ENCODE measurements around the gene GPC6.

The GPC6 gene

GRCh38 chr13:94246495-94246894, 1019.9 kb downstream of the GPC6 start:
- H3K9me3 Mint-ChIP-seq = no peaks in the 10 kb centered on the region
- no peaks in the 10 kb centered on the region for H3K27me3 Mint-ChIP-seq
- peaks cover 17% of the 10 kb centered on the region for H3K4me1 Mint-ChIP-seq
- H3K4me3 Mint-ChIP-seq = no peak overlapping the region
- ATAC-seq (no peak), DNase-seq (no peak)
- no peak overlapping the region for H3K27ac Mint-ChIP-seq

DNA sequence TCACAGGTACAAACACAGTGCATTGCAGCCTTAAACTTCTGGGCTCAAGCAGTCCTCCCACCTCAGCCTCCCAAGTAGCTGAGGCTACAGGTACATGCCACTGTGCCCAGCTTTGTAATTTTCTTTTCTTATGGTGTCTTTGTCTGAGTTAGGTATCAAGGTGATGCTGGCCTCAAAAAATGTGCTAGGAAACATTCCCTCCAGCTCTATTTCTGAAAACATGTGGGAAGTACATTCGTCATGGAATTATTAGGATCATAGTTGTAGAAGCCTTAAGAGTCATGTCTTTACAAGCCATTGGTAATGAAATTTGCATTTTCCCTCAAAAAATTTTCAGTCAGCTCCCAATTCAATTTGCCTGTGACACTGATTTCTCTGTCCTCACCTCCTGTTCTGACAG, 1021.3 kb downstream of the GPC6 start:
- Mint-ChIP-seq H3K27ac (no peak overlapping the region), H3K9me3 (no peaks in the 10 kb centered on the region), H3K27me3 (no peaks in the 10 kb centered on the region), H3K4me1 (peaks cover 17% of the 10 kb centered on the region), H3K4me3 (no peak overlapping the region)
- ATAC-seq (no peak), DNase-seq (no peak)

DNA sequence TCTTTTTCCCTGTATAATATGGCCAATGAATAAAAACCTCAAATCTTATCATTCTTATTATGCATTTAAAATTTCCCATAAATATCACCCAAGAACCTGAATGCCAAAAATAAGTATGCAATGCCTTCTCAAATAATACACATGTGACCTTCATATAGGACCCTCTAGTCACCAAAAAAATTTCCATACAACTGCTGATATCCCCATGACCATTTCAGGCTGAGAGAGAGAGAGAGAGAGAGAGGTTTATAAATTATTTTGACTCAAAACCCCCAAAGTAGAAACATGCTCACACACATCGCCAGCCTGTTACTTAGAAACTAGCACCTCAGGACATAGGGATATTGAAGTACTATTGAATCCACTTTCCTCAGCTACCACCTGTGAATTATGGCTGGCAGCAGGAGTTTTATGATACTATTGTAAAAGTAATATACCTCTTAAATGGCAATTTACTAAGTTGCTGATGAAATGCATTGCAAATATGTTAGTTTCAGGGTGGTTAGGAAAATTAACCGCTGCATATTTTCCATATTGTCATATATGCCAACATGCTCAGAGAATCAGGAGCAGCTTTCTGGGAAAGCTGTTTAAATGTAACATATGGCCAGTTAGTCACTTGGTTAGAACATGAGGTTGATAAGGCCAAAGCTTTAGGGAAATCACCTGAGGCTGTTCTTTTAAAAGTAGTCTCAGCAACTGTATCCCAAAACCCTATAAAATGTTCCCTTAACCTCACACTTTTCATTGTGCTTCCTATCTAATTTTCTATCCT, 1022.0 kb downstream of the GPC6 start:
- peaks cover 17% of the 10 kb centered on the region for H3K4me1 Mint-ChIP-seq
- H3K4me3 Mint-ChIP-seq = no peak overlapping the region
- peak; percentile 48 for ATAC-seq
- H3K9me3 Mint-ChIP-seq = no peaks in the 10 kb centered on the region
- H3K27me3 Mint-ChIP-seq = no peaks in the 10 kb centered on the region
- no peak for DNase-seq
- peak overlapping the region in 1 of 2 donors; percentile 64 for H3K27ac Mint-ChIP-seq

DNA sequence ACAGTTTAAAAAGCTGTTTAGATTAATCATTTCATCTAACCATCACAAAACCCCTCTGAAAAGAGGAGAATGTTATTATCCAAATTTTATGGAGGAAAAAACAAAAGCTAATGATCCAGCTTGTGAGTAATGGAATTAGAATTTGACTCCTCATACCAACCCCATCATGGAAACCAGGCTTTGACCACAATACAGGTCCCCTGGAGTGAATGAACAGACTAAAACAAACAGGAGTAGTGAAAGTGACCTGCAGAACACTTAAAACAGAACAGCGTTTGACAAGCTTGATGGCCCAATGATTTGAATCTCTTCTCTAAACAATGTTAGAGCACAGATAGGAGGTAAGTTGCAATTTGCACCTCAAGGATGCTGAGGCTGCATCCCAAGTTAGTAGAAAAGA, 1022.9 kb downstream of the GPC6 start:
- ATAC-seq (no peak), DNase-seq (no peak)
- H3K27me3 Mint-ChIP-seq = no peaks in the 10 kb centered on the region
- no peaks in the 10 kb centered on the region for H3K9me3 Mint-ChIP-seq
- no peak overlapping the region for H3K4me3 Mint-ChIP-seq
- peaks cover 17% of the 10 kb centered on the region for H3K4me1 Mint-ChIP-seq
- H3K27ac Mint-ChIP-seq = no peak overlapping the region

DNA sequence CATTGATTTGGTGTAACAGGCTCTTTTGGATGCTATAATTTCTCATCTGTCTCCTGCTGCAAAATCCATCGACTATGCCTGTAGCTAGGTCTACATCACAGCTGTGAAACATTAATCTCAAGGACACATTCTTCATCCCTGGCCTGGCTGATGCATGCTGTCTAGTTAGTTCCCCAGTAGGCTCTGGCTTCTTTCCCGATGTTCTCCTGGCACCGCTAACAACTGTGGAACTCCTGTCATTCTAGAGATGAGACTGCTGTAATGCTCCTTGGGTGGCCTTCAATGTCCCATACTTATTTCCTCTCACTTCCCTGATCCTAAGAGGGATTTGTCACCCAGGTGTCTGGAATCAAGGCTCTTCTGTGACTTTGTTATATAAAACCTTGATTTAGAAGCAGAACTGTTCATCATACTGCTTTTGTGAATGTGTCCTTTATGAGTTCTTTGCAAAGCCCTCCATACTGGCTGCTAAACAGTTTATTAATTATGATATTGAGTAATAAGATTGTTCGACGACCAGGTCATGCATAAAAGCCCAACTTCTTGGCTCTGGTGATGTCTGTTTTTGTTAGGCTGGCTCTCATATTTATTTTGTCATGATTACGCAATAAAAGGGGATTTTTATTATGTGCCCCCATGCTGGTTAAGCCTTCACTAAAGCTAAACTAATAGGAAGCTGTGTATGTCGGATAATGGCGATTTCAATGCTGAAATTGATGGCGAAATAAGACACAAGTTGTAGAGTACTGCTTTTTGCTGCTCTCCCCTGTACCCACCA, 1025.4 kb downstream of the GPC6 start:
- Mint-ChIP-seq H3K9me3 (no peaks in the 10 kb centered on the region), H3K27ac (no peak overlapping the region), H3K27me3 (no peaks in the 10 kb centered on the region), H3K4me1 (peaks cover 17% of the 10 kb centered on the region), H3K4me3 (no peak overlapping the region)
- DNase-seq (no peak), ATAC-seq (no peak)

DNA sequence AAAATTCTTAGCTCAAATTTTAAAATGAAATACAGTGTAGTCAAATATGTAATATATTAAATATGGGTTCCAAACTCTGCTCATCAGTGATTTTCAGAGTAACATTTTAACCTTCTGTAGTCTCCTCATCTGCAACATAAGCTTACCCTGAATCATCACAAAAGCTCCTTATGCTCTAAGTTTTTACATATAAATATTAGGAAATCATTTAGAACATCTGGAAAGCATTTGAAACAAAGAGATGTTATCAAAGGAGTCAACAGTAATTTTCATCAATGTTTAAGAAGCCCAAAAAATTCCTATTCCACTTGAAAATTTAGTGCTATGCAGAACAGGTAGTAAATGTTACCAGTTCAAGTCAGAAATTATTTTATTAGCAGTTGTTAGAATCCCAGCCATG, 1028.1 kb downstream of the GPC6 start:
- no peak for ATAC-seq
- Mint-ChIP-seq H3K4me1 (peaks cover under 1% of the 10 kb centered on the region), H3K9me3 (no peaks in the 10 kb centered on the region), H3K27ac (no peak overlapping the region), H3K4me3 (no peak overlapping the region), H3K27me3 (no peaks in the 10 kb centered on the region)
- no peak for DNase-seq

DNA sequence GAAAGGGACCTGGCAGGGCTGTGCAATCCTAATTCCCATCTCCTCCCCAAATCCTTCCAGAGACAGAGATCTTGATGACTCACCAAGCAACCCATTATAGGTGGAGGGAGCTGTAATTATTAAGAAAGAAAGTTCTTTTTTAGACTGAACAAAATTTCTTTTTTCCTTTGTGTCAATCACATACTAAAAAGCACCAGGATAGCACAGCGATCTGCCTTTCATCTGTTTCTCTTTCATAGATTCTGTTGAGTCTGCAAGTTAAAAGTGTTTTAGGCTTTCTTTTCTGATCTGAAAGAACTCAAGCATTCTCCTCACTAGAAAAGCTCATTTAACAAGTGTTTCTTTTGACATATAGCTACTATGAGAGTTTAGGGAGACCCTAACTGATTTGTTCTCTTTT, 1030.1 kb downstream of the GPC6 start:
- no peaks in the 10 kb centered on the region for H3K27me3 Mint-ChIP-seq
- DNase-seq (no peak), ATAC-seq (no peak)
- no peak overlapping the region for H3K4me3 Mint-ChIP-seq
- no peaks in the 10 kb centered on the region for H3K9me3 Mint-ChIP-seq
- H3K27ac Mint-ChIP-seq = no peak overlapping the region
- no peaks in the 10 kb centered on the region for H3K4me1 Mint-ChIP-seq

DNA sequence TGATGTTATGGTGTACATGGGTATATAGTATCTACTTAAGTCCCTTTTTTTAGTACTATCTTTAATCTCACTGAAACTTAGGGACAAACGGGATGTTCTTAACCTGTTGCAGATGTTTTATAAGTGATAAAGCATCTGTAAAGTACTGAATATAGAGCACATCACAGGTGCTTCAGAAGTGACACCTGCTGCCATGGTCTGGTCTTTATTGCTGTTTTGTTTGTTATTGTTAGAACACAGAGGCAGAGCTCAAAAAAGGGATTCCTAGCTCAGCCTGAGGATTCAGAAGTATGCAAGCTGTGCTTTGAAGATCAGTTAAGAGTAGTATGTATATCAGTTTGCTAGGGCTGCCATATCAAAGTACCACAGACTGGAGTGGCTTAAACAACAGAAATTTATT, 1033.4 kb downstream of the GPC6 start:
- Mint-ChIP-seq H3K9me3 (no peaks in the 10 kb centered on the region), H3K4me1 (no peaks in the 10 kb centered on the region), H3K27ac (no peak overlapping the region), H3K27me3 (no peaks in the 10 kb centered on the region), H3K4me3 (no peak overlapping the region)
- ATAC-seq (no peak), DNase-seq (no peak)

DNA sequence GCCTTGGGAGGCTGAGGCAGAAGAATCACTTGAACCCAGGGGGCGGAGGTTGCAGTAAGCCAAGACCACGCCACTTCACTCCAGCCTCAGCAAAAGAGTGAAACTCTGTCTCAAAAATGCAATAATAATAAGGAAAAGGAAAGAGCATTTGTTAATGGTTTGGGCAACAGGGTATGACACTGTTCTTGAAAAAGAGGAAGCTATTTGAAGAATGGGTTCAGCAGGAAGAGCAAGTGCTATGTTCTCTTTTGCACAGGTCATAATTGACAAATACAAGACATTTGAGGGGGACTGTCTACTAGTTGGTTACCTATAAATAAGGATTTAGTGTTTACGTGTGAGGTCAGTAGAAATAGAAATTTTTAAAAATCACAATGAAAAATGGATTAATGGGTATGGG, 1034.6 kb downstream of the GPC6 start:
- Mint-ChIP-seq H3K4me1 (no peaks in the 10 kb centered on the region), H3K4me3 (no peak overlapping the region), H3K9me3 (no peaks in the 10 kb centered on the region), H3K27ac (no peak overlapping the region), H3K27me3 (no peaks in the 10 kb centered on the region)
- ATAC-seq (no peak), DNase-seq (no peak)

DNA sequence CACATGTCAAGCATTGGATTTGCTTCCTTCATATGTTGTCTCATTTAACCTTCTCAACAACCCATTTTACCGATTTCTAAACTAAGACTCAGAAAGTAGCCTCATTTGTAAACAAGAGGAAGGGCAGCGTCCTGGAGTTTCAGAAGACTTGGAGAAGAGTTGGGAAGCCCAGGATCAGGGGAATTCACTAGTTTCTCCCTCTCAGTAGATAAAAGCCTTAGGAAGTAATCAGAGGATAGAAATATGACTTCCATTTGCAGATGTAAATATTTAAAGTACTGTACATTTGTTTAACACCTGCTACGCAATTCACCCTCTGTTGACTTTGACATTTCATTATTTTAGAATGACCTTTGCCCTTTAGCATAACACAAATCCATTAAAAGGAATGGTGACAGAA, 1036.4 kb downstream of the GPC6 start:
- Mint-ChIP-seq H3K27me3 (no peaks in the 10 kb centered on the region), H3K4me1 (no peaks in the 10 kb centered on the region), H3K4me3 (no peak overlapping the region), H3K27ac (no peak overlapping the region), H3K9me3 (no peaks in the 10 kb centered on the region)
- no peak for DNase-seq
- ATAC-seq = no peak

DNA sequence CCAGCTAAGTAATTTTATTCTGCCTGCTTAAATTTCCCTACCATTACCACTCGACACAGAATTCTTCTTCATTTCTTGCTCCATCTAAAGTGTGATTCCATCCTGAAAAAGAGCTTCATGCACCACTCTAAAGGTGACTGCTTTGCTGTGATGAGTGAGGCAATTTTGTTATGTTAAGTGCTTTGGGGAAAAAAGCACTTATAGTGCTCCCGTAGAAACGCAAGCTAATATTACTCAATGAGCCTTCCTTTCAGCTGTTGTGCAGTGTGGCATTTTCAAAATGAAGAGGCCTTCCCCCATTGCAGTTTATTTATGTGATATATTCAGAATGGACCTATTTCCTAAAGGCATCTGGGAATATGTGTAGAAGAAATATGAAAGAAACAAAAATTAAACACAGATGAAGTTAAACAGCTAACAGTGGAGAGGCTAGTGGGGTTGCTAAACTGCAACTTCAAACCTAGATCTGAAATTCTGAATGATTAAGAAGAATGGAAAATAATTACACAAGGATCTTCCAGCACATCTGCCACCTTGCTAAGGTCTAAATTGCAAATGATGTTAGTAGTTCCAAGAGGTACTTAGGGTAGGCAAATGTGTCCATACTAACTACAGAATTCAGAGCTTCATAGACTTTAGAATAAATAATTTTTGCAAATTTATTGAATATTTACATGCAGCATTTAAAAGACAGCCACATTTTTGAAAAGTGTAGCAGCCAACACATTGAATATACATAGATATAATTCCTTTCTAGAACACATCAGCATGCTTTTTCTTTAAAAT, 1041.2 kb downstream of the GPC6 start:
- Mint-ChIP-seq H3K27ac (no peak overlapping the region), H3K9me3 (no peaks in the 10 kb centered on the region), H3K4me1 (peaks cover 9% of the 10 kb centered on the region), H3K27me3 (no peaks in the 10 kb centered on the region), H3K4me3 (no peak overlapping the region)
- DNase-seq (no peak), ATAC-seq (no peak)

DNA sequence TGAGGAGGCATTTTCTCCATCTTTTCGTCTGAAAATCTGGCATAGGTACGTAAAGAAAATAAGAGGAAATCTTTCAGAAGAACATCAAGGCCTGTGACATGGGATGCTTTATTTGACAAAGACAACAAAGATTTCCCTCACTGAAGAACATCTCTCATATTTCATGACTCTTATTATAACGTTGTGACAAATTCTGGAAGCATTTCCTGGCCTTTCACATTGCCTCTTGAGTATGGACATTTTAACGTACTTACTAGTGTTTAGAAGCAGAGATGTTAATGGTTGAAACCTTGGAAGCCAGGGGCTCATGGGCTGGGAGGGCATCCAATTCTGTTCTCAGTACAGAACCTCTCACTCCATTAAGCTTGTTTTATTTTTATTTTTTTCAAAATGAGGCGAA, 1042.1 kb downstream of the GPC6 start:
- H3K9me3 Mint-ChIP-seq = no peaks in the 10 kb centered on the region
- H3K27me3 Mint-ChIP-seq = no peaks in the 10 kb centered on the region
- H3K4me3 Mint-ChIP-seq = no peak overlapping the region
- H3K27ac Mint-ChIP-seq = no peak overlapping the region
- no peak for ATAC-seq
- DNase-seq = no peak
- H3K4me1 Mint-ChIP-seq = peaks cover 9% of the 10 kb centered on the region

- DNase-seq (no peak), ATAC-seq (no peak)
- H3K4me1 Mint-ChIP-seq = peaks cover 9% of the 10 kb centered on the region
- H3K27me3 Mint-ChIP-seq = no peaks in the 10 kb centered on the region
- no peak overlapping the region for H3K4me3 Mint-ChIP-seq
- no peaks in the 10 kb centered on the region for H3K9me3 Mint-ChIP-seq
- H3K27ac Mint-ChIP-seq = no peak overlapping the region
Observed at GRCh38 chr13:94269557-94269956, 1043.0 kb downstream of the GPC6 start.

DNA sequence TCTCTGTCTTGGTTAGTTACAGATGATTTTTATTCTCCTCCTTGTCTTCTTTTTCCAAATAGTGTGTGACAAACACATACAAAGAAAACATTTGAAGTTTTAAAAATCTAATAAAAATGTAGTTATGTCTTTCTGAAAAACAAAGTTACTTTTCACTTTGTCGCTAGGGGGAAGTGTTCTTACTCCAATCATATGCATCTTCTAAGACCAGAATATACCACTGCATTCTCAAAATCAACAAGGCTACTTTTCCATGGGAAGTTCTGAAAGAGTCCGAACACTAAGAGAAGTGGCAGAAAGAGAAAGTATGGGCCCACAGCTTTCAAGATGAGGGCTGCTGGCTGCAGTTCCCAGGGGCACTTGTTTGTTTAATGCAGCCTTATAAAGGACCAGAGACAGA, 1043.9 kb downstream of the GPC6 start:
- H3K27ac Mint-ChIP-seq = no peak overlapping the region
- H3K4me1 Mint-ChIP-seq = peaks cover 9% of the 10 kb centered on the region
- H3K4me3 Mint-ChIP-seq = no peak overlapping the region
- no peaks in the 10 kb centered on the region for H3K9me3 Mint-ChIP-seq
- no peak for ATAC-seq
- DNase-seq = no peak
- no peaks in the 10 kb centered on the region for H3K27me3 Mint-ChIP-seq

GRCh38 chr13:94272038-94272437, 1045.4 kb downstream of the GPC6 start:
- ATAC-seq (no peak), DNase-seq (no peak)
- Mint-ChIP-seq H3K4me1 (peaks cover 9% of the 10 kb centered on the region), H3K9me3 (peaks cover 2 to 12% of the 10 kb centered on the region in 2 donors), H3K27me3 (no peaks in the 10 kb centered on the region), H3K27ac (no peak overlapping the region), H3K4me3 (no peak overlapping the region)

- no peak for DNase-seq
- ATAC-seq = no peak
- Mint-ChIP-seq H3K9me3 (peaks cover 28 to 29% of the 10 kb centered on the region in 2 donors), H3K4me1 (no peaks in the 10 kb centered on the region), H3K4me3 (no peak overlapping the region), H3K27me3 (no peaks in the 10 kb centered on the region), H3K27ac (no peak overlapping the region)
Observed at GRCh38 chr13:94280349-94280748, 1053.7 kb downstream of the GPC6 start.

Measured in stimulated activated naive CD8-positive, alpha-beta T cell treated with anti-CD3 and anti-CD28 coated beads, Interleukin-15, amount 100 ng/mL, for 72 hours (primary cell).